ENCODE results near the gene ATP23.
A peak's percentile ranks its signal among the peaks of the same experiment; 100 is the strongest.

The ATP23 gene

DNA sequence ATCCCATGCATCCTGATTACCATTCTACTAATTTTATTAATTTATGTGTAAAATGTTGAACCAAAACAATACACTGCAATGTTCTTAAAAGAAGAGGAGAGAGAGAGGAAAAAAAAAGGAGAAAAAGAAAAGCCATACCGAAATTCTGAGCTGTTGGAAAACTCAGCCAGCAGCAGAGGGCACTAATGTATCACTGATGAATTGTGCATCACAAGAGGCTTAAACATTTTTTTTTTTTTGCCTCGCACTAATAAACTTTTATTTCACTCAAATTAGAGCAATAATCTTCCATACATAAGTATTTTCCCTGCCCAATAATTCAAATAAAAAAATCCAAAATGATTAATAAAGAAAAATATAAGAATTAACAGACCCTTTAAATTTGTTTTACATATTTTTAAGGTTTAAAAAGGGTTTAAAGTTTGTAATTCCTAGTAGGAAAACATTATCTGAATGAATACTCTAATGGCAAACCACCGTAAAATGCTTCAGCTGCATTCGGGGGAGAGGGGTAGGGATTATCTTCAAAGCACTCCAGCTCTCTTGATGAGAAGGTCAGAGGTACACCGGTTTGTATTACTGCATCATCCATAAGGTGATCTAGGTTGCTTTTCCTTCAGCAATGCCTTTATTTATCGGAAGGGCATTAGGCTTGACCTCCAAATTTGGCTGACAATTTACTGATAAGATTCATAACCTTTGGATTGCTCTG, 41.9 kb downstream of the ATP23 start:
- no peak for ATAC-seq (replicated peaks)
- DNase-seq = no peak
- Mint-ChIP-seq H3K27me3 (peaks cover 17 to 26% of the 10 kb centered on the region in 2 donors), H3K9me3 (peaks cover 0 to 2% of the 10 kb centered on the region in 2 donors), H3K4me3 (no peak overlapping the region), H3K36me3 (no peaks in the 10 kb centered on the region), H3K4me1 (no peaks in the 10 kb centered on the region), H3K27ac (no peak overlapping the region)

DNA sequence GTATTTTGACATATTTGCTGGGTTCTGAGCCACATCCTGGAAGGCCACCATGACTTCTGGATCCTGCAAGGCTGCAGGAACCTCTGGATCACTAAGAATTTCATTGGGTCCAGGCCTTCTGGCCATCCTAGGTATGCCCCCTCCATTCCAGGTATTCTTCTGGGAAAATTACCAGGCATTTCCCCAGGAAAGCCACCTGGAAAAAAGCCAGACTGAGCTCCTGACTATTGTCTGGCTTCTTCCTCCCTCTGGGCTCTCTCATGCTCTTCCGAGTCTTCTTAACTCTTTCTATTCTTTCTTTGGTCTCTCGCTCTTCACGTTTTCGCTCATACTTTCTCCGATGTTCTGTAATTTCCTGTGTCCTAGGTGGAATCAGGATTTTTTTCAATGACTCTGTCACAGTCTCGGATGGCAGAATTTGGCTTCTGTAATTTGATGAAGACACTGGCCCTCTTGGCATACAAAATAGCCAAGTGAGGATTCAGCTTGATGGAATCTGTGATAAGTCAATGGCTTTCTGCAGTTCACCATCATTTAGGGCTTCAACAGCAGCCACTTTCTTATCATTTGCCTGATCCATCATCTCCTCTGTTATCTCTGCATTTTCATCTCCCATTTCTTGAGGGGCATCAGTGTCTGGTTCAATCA, 42.6 kb downstream of the ATP23 start:
- Mint-ChIP-seq H3K4me3 (no peak overlapping the region), H3K27ac (no peak overlapping the region), H3K9me3 (peaks cover 0 to 2% of the 10 kb centered on the region in 2 donors), H3K4me1 (no peaks in the 10 kb centered on the region), H3K27me3 (peaks cover 12 to 27% of the 10 kb centered on the region in 2 donors), H3K36me3 (no peaks in the 10 kb centered on the region)
- no peak for DNase-seq
- no peak for ATAC-seq (replicated peaks)

DNA sequence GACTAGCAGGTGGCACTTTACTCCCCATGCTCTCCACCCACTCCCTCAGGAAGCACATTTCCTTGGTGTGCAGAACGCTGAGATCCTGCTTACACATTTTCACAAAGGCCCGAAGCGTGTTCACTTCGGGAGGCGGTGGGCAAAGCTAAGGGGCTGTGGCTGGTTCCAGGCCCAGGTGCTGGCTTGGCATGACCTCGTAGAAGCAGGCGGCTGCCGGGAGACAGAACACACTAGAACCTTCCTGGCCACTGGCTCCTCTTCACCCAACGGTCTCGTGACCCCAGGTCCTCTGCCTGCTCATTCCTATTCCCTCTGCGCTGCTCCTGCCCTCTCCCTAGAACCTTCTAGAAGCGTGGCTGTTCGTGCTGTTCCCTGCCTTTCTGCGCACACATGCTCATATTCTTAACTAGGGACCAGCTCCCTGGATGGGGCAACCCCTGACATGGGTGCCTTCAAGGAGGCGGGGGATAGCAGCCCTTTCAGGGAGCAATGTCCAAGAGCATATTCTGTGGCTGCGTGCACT, 43.3 kb downstream of the ATP23 start:
- peaks cover 10 to 27% of the 10 kb centered on the region in 2 donors for H3K27me3 Mint-ChIP-seq
- H3K36me3 Mint-ChIP-seq = no peaks in the 10 kb centered on the region
- H3K27ac Mint-ChIP-seq = no peak overlapping the region
- ATAC-seq (replicated peaks) = no peak
- no peak overlapping the region for H3K4me3 Mint-ChIP-seq
- DNase-seq = no peak
- H3K9me3 Mint-ChIP-seq = peaks cover 0 to 2% of the 10 kb centered on the region in 2 donors
- no peaks in the 10 kb centered on the region for H3K4me1 Mint-ChIP-seq

DNA sequence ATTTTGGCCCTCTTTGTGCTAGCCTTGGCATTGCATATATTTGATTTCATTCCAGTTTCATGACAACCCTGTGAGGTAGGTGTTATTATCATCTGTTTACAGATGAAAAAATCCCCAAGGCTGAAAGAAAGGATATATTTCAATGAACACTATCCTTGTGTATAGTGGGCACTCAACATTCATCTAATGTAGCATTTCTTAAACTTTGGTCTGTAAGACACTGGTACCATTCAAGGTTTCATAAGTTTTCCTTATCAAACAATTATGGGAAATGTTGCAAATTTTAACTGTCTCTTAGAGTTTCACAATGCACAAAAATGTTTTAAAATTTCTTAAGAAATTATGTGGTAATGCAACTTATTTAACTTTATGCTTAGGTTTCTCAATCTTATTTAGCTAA, 44.3 kb downstream of the ATP23 start:
- Mint-ChIP-seq H3K27me3 (peaks cover 7 to 19% of the 10 kb centered on the region in 2 donors), H3K36me3 (no peaks in the 10 kb centered on the region), H3K4me1 (no peaks in the 10 kb centered on the region), H3K27ac (no peak overlapping the region), H3K9me3 (no peaks in the 10 kb centered on the region), H3K4me3 (no peak overlapping the region)
- DNase-seq (no peak), ATAC-seq (replicated peaks) (no peak)

DNA sequence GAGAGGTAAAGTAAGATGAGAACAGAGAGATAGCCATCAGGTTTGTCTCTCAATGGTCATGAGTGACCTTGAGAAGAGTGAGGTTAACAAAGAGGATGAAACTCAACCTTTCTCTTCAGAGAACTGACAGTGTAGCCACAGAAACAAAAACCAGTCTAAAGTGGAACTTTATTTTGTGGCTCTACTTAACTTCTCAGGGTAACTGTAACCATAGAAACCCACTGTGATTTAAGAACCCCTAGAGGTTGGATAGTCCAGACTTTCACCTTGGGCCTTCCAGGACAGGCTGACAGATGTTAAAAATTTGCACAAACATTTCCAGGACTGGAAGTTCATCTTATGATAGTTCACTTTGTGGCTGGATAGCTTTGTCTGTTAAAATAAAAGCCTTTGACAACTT, 48.5 kb downstream of the ATP23 start:
- ATAC-seq (replicated peaks) (no peak), DNase-seq (no peak)
- Mint-ChIP-seq H3K4me3 (no peak overlapping the region), H3K4me1 (no peaks in the 10 kb centered on the region), H3K36me3 (no peaks in the 10 kb centered on the region), H3K9me3 (peaks cover 5 to 8% of the 10 kb centered on the region in 2 donors), H3K27me3 (peaks cover 0 to 8% of the 10 kb centered on the region in 2 donors), H3K27ac (no peak overlapping the region)

DNA sequence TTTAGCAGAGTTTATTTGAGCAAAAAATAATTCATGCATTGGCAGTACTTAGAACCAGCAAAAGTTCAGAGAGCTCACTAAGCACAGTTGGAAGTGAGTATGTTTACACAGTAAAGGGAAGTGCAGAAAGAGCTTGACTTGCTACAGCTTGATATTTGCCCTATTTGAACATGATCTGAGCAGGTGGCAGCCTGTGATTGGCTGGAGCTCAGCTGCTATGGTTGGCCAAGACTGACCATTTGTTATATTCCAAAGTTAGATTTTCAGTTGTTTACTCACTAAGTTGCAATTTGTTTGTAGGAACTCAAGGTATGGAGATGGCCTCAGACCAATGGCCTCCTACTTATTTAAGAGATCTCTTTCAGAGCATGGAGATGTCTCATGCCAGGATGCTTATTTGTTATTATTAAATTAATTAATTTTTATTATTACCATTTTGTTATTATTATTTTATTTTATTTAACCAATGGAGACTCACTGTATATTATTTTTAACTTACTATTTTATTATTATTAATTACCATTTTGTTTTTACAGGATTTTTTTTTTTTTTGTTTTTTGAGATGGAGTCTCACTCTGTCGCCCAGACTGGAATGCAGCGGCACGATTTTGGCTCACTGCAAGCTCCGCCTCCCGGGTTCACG, 49.0 kb downstream of the ATP23 start:
- DNase-seq = no peak
- Mint-ChIP-seq H3K4me1 (no peaks in the 10 kb centered on the region), H3K4me3 (no peak overlapping the region), H3K36me3 (no peaks in the 10 kb centered on the region), H3K9me3 (peaks cover 5 to 8% of the 10 kb centered on the region in 2 donors), H3K27ac (no peak overlapping the region), H3K27me3 (peaks cover 0 to 5% of the 10 kb centered on the region in 2 donors)
- no peak for ATAC-seq (replicated peaks)

DNA sequence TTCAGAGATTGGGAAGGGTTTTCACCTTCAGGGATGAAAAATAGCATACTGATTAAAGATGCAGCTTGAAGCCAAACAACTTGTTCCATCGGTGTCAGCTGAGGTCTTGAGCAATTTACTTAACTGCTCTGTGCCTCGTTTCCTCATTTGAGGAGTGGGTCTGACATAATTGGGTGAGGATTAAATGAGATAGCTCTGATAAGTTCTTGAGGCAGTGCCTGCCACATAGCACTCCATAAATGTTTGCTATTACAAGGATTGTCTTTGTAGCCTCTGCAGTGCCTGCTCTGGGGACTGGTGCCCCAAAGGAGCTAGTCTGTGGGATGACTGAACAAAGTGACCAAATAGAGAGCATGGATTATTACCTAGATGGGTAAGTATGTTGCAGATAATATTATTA, 50.6 kb downstream of the ATP23 start:
- H3K27me3 Mint-ChIP-seq = peaks cover 5 to 6% of the 10 kb centered on the region in 2 donors
- H3K36me3 Mint-ChIP-seq = peaks cover under 1 to 5% of the 10 kb centered on the region in 2 donors
- ATAC-seq (replicated peaks) = no peak
- DNase-seq = no peak
- no peaks in the 10 kb centered on the region for H3K4me1 Mint-ChIP-seq
- H3K9me3 Mint-ChIP-seq = peaks cover 12 to 14% of the 10 kb centered on the region in 2 donors
- H3K27ac Mint-ChIP-seq = no peak overlapping the region
- no peak overlapping the region for H3K4me3 Mint-ChIP-seq

DNA sequence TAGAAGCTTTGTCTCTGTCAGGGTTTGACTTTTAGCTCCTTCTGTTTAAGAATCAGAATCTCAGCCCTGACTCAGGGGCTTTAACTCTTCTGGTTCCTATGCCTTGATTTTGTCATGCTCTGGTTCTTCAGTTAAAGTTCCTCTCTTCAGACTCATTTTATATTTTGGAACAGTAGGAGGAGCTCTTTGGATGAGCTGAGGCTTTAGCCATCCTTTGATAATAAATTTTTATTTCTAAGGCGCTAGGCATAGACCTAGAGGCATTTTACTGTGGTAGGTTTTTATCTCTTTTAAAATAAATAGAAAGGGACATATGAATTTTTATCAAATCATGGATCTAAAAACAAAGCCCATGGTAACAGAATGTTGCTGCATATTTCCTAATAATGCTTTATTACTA, 51.7 kb downstream of the ATP23 start:
- H3K27me3 Mint-ChIP-seq = peaks cover 5 to 6% of the 10 kb centered on the region in 2 donors
- DNase-seq = no peak

DNA sequence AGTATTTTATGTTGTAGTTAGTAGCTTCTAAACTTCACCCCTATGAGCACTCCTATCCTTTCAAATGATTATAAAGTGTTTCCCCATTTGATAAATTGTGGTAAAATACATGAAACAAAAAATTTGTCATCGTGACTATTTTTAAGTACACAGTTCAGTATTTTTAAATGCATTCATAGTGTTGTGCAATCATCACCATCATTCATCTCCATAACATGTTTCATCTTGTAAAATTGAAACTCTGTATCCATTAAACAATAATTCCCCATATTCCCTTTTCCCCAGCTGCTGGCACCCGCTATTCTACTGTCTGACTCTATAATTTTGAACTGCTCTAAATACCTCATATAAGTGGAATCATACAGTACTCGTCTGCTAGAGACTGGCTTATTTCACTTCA, 52.5 kb downstream of the ATP23 start:
- Mint-ChIP-seq H3K27ac (no peak overlapping the region), H3K4me3 (no peak overlapping the region), H3K9me3 (peaks cover 14 to 17% of the 10 kb centered on the region in 2 donors), H3K36me3 (peaks cover 3 to 5% of the 10 kb centered on the region in 2 donors), H3K27me3 (peaks cover 3 to 6% of the 10 kb centered on the region in 2 donors), H3K4me1 (no peaks in the 10 kb centered on the region)
- DNase-seq (no peak), ATAC-seq (replicated peaks) (no peak)

More for the DNA sequence above, 51.7 kb downstream of the ATP23 start:
- ATAC-seq (replicated peaks) = no peak
- Mint-ChIP-seq H3K36me3 (peaks cover 3 to 5% of the 10 kb centered on the region in 2 donors), H3K4me1 (no peaks in the 10 kb centered on the region), H3K4me3 (no peak overlapping the region), H3K27ac (no peak overlapping the region), H3K9me3 (peaks cover 14 to 17% of the 10 kb centered on the region in 2 donors)

DNA sequence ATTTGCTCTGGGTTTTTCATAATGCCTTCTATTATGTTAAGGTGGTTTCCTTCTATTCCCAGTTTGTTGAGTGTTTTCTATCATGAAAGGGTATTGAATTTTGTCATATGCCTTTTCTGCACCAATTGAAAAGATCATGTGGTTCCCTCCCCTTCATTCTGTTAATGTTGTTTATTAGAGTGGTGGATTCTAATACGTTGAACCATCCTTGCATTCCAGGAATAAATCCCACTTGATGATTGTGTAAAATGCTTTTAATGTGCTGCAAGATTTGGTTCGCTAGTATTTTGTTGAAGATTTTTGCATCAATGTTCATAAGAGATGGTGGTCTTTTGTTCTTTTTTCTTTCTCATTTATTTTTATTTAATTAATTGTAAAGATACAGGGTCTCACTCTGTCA, 55.2 kb downstream of the ATP23 start:
- no peaks in the 10 kb centered on the region for H3K4me1 Mint-ChIP-seq
- no peak overlapping the region for H3K4me3 Mint-ChIP-seq
- no peak for DNase-seq
- peaks cover 9 to 10% of the 10 kb centered on the region in 2 donors for H3K36me3 Mint-ChIP-seq
- ATAC-seq (replicated peaks) = no peak
- no peak overlapping the region for H3K27ac Mint-ChIP-seq
- peaks cover 0 to 6% of the 10 kb centered on the region in 2 donors for H3K27me3 Mint-ChIP-seq
- peaks cover 26% of the 10 kb centered on the region in 2 donors for H3K9me3 Mint-ChIP-seq

DNA sequence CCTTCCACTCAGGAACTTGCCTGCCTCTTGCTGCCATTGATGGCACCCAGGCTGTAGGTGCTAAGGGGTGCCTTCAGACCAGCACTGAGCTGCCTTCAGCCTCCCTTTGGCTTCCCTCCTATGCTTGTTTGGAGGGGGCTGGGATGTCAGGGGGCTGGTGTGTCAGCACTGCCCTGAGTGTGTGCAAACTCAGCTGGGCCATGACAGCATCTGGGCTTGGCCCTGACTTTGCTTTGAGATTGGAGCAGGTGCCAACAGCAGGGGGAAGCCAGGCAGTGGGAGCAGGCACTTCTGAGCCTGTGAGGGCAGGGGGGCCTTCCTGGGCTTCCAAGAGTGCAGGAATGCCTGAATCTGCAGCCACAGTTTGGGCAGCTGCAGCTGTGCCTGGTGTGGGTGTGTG, 56.9 kb downstream of the ATP23 start:
- Mint-ChIP-seq H3K4me3 (no peak overlapping the region), H3K27me3 (peaks cover 0 to 6% of the 10 kb centered on the region in 2 donors), H3K4me1 (no peaks in the 10 kb centered on the region), H3K9me3 (peaks cover 22 to 26% of the 10 kb centered on the region in 2 donors), H3K36me3 (peaks cover 9 to 10% of the 10 kb centered on the region in 2 donors), H3K27ac (no peak overlapping the region)
- ATAC-seq (replicated peaks) (no peak), DNase-seq (no peak)

DNA sequence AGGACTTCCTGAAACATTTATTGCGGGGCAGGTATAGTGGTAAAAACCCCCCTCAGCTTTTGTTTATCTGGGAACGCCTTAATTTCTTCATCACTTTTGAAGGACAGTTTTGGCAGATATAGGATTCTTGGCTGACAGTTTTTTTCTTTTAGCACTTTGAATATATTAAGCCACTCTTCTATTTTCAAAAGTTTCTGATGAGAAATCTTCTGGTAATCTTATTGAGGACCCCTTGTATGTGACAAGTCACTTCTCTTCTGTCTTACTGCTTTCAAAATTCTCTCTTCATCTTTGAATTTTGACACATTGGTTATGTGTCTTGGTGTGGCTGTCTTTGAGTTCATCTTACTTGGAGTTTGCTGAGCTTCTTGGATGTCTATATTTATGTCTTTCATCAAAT, 59.1 kb downstream of the ATP23 start:
- Mint-ChIP-seq H3K27ac (no peak overlapping the region), H3K36me3 (peaks cover 9 to 10% of the 10 kb centered on the region in 2 donors)
- no peak for DNase-seq

DNA sequence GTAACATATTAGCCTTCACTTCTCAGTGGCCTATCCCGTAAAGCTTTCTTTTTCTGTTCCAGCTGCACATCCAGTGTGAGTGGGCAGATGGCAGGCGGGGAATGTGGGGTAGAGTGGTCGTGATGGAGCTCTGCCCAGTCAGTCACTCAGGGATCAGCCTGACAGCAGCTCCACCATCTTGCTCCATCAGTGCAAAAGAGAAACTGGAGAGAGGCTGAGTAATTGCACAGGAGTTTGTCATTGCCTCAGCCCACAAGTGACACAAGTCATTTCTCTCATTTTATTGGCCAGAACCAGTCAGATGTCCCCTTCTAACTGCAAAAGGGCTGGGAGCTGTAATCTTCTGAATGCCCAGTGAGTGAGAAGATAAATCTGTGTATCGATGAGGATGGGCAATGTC, 66.5 kb downstream of the ATP23 start:
- no peaks in the 10 kb centered on the region for H3K4me1 Mint-ChIP-seq
- no peaks in the 10 kb centered on the region for H3K36me3 Mint-ChIP-seq
- H3K27ac Mint-ChIP-seq = no peak overlapping the region
- H3K27me3 Mint-ChIP-seq = peaks cover 12% of the 10 kb centered on the region in 2 donors
- DNase-seq (no peak), ATAC-seq (replicated peaks) (peak in 1 of 2 donors; percentile 36)
- H3K9me3 Mint-ChIP-seq = peaks cover 3 to 4% of the 10 kb centered on the region in 2 donors
- no peak overlapping the region for H3K4me3 Mint-ChIP-seq

More for the DNA sequence above, 59.1 kb downstream of the ATP23 start:
- ATAC-seq (replicated peaks) = no peak
- H3K27me3 Mint-ChIP-seq = peaks cover 12 to 18% of the 10 kb centered on the region in 2 donors
- no peak overlapping the region for H3K4me3 Mint-ChIP-seq
- H3K4me1 Mint-ChIP-seq = no peaks in the 10 kb centered on the region
- peaks cover 25 to 31% of the 10 kb centered on the region in 2 donors for H3K9me3 Mint-ChIP-seq

DNA sequence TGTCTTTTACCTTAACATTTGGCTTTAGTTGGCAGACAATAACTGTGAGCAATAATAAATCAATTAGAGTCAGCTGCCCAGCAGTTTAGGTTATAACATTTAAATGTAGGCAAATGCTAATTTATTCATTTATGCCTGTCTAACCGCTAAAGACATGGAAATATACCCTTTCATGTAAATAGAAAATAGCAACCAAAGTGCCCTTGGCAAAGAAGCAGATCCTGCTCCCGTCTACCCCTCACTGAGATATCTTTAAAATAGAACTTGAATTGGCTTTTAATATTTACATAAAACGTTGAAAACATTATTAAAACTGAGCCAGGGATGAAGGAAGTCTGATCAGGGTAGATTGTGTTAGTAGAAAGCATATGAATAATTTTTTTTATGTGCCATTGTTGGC, 67.3 kb downstream of the ATP23 start:
- Mint-ChIP-seq H3K9me3 (peaks cover 3 to 4% of the 10 kb centered on the region in 2 donors), H3K4me1 (no peaks in the 10 kb centered on the region)

More for the DNA sequence above, 67.3 kb downstream of the ATP23 start:
- H3K36me3 Mint-ChIP-seq = no peaks in the 10 kb centered on the region
- H3K27ac Mint-ChIP-seq = no peak overlapping the region
- no peak overlapping the region for H3K4me3 Mint-ChIP-seq
- H3K27me3 Mint-ChIP-seq = peaks cover 12% of the 10 kb centered on the region in 2 donors
- no peak for DNase-seq
- ATAC-seq (replicated peaks) = no peak
